GM23248 (cell line): ENCODE measurements around the gene ZNF212. TPM values are rescaled to one million over a fixed set of nuclear protein-coding genes. Genes with fewer than 3 reads are reported as not detected.

Experiments
- DNase-seq: peaks from one replicate; pipeline ENCODE4 v3.0.0-alpha.2; 2015
- H2AFZ ChIP-seq: fragments of 200-600 bp; sonication (generic); 2 replicates; pipeline ENCODE4 v1.6.1; 2016; ENCODE audit warnings: antibody characterized with exemption
- H3F3A ChIP-seq: fragments of 200-600 bp; sonication (generic); 2 replicates; pipeline ENCODE4 v1.6.1; 2016; ENCODE audit warnings: mild to moderate bottlenecking, antibody characterized with exemption, mixed run types; ENCODE audit not compliant: insufficient read depth
- H3K27ac ChIP-seq: fragments of 200-600 bp; sonication (generic); 2 replicates; pipeline ENCODE4 v1.5.1; 2016; ENCODE audit warnings: mild to moderate bottlenecking
- H3K27me3 ChIP-seq: fragments of 200-600 bp; sonication (generic); replicated peaks from 2 replicates; pipeline ENCODE4 v1.6.1; 2016; ENCODE audit warnings: mild to moderate bottlenecking; ENCODE audit not compliant: insufficient read depth
- H3K36me3 ChIP-seq: fragments of 200-600 bp; sonication (generic); 2 replicates; pipeline ENCODE4 v1.6.1; 2016; ENCODE audit warnings: low read depth, mild to moderate bottlenecking
- H3K4me1 ChIP-seq: fragments of 200-600 bp; sonication (generic); 2 replicates; pipeline ENCODE4 v1.6.1; 2016; ENCODE audit warnings: mild to moderate bottlenecking; ENCODE audit not compliant: insufficient read depth
- H3K4me2 ChIP-seq: fragments of 200-600 bp; sonication (generic); one replicate; pipeline ENCODE4 v1.6.1; 2016; ENCODE audit warnings: mild to moderate bottlenecking; ENCODE audit not compliant: unreplicated experiment
- H3K4me3 ChIP-seq: fragments of 200-600 bp; sonication (generic); 2 replicates; pipeline ENCODE4 v1.5.1; 2016; ENCODE audit warnings: mild to moderate bottlenecking
- H3K79me2 ChIP-seq: fragments of 200-600 bp; sonication (generic); 2 replicates; pipeline ENCODE4 v1.6.1; 2016; ENCODE audit warnings: mild to moderate bottlenecking; ENCODE audit not compliant: insufficient read depth
- H3K9ac ChIP-seq: fragments of 200-600 bp; sonication (generic); 2 replicates; pipeline ENCODE4 v1.6.1; 2016; ENCODE audit warnings: mild to moderate bottlenecking
- H3K9me2 ChIP-seq: fragments of 200-600 bp; sonication (generic); 2 replicates; pipeline ENCODE4 v1.6.1; 2016; ENCODE audit warnings: mixed run types, mild to moderate bottlenecking, moderate library complexity; ENCODE audit not compliant: insufficient read depth
- H3K9me3 ChIP-seq: fragments of 200-600 bp; sonication (generic); one replicate; pipeline ENCODE4 v1.6.1; 2017; ENCODE audit warnings: low read depth
- H4K20me1 ChIP-seq: fragments of 200-600 bp; sonication (generic); 2 replicates; pipeline ENCODE4 v1.6.0; 2016; ENCODE audit not compliant: insufficient read depth
- EZH2 ChIP-seq: fragments of 200-600 bp; sonication (generic); IDR thresholded peaks from 2 replicates; pipeline ENCODE4 v1.6.1; 2018; ENCODE audit warnings: antibody characterized with exemption, mild to moderate bottlenecking; ENCODE audit not compliant: insufficient read depth, poor library complexity, severe bottlenecking
- EZH2phosphoT487 ChIP-seq: fragments of 200-600 bp; sonication (generic); IDR thresholded peaks from 2 replicates; pipeline ENCODE4 v1.6.1; 2018; ENCODE audit warnings: antibody characterized with exemption, moderate library complexity, mild to moderate bottlenecking, low read depth; ENCODE audit not compliant: insufficient read depth
- WGBS, 2 experiments: methylation state at CpG; one replicate each; pipeline ENCODE4 v1.1.6; 2015 to 2017; ENCODE audit warnings: low lambda C conversion rate in 2 of 2, low coverage in 1 of 2; ENCODE audit errors: missing lambda C conversion rate in 2 of 2; 5-methylcytosine and 5-hydroxymethylcytosine counted together
- in situ Hi-C: fragments of 300-500 bp; cut with MboI; formaldehyde crosslinking; loops from 2 replicates; pipeline ENCODE4 v1.15.0; 2020
- polyA plus RNA-seq: library from polyadenylated mRNA; unstranded; fragments of >200 nt; fragmentation: Nextera tagmentation; extraction: Ambion mirVana; gene quantifications from 2 replicates; pipeline ENCODE4 v1.2.1, GENCODE V29; 2016
- total RNA-seq: library from RNA; depleted of rRNA; stranded (reverse); fragments of >200 nt; shearing (Covaris generic); gene quantifications from 2 replicates; pipeline ENCODE4 v1.2.3, GENCODE V29; 2014

Gene ZNF212
- total and polyA plus RNA-seq, 2 experiments from 2014 or later = 4.1 to 5.3 TPM

- H3K27me3 ChIP-seq = no peaks in the 10 kb centered on the region
- WGBS, 2 experiments = 86 to 97% methylated on average over 5 to 6 of the region's 6 CpGs
- no peak overlapping the region for H2AFZ ChIP-seq
- no peaks in the 10 kb centered on the region for H3K9me3 ChIP-seq
- in situ Hi-C loops = no loop called here
- no peak overlapping the region for H3K9ac ChIP-seq
- H3K27ac ChIP-seq = no peak overlapping the region
- DNase-seq = no peak
- H3K4me1 ChIP-seq = peaks cover 26% of the 10 kb centered on the region
- H3K79me2 ChIP-seq = peaks cover 33% of the 10 kb centered on the region
- no peaks in the 10 kb centered on the region for H3K9me2 ChIP-seq
- H3K4me2 ChIP-seq = no peak overlapping the region
- H3F3A ChIP-seq = peaks cover 20% of the 10 kb centered on the region
- H3K36me3 ChIP-seq = peaks cover 44% of the 10 kb centered on the region
- H3K4me3 ChIP-seq = no peak overlapping the region
- TF ChIP-seq EZH2 = no peak
- no peak for TF ChIP-seq EZH2phosphoT487
- H4K20me1 ChIP-seq = no peaks in the 10 kb centered on the region
Measured at GRCh38 chr7:149217570-149217969, 21.9 kb upstream of the ZNF212 start.

- peaks cover 33% of the 10 kb centered on the region for H3K36me3 ChIP-seq
- H4K20me1 ChIP-seq = no peaks in the 10 kb centered on the region
- no peaks in the 10 kb centered on the region for H3K9me2 ChIP-seq
- H3K27me3 ChIP-seq = no peaks in the 10 kb centered on the region
- TF ChIP-seq EZH2 (no peak), EZH2phosphoT487 (no peak)
- H3K4me2 ChIP-seq = no peak overlapping the region
- H3K27ac ChIP-seq = peak overlapping the region; percentile 33
- 61 to 63% methylated on average over 10 of the region's 10 CpGs for WGBS, 2 experiments
- peaks cover 20% of the 10 kb centered on the region for H3F3A ChIP-seq
- no peaks in the 10 kb centered on the region for H3K9me3 ChIP-seq
- in situ Hi-C loops = no loop called here
- no peak overlapping the region for H3K4me3 ChIP-seq
- peaks cover 26% of the 10 kb centered on the region for H3K4me1 ChIP-seq
- H2AFZ ChIP-seq = no peak overlapping the region
- H3K9ac ChIP-seq = no peak overlapping the region
- peak; percentile 61 for DNase-seq
- H3K79me2 ChIP-seq = peaks cover 33% of the 10 kb centered on the region
Measured at GRCh38 chr7:149218469-149219420, 20.7 kb upstream of the ZNF212 start.

GRCh38 chr7:149220534-149220933 lies 18.9 kb upstream of the ZNF212 start:
- no peak overlapping the region for H3K4me3 ChIP-seq
- H3K4me1 ChIP-seq = peaks cover 26% of the 10 kb centered on the region
- H3F3A ChIP-seq = peaks cover 20% of the 10 kb centered on the region
- peak overlapping the region; percentile 33 for H3K27ac ChIP-seq
- in situ Hi-C loops = no loop called here
- H3K27me3 ChIP-seq = no peaks in the 10 kb centered on the region
- TF ChIP-seq EZH2phosphoT487 (no peak), EZH2 (no peak)
- H2AFZ ChIP-seq = no peak overlapping the region
- H3K9ac ChIP-seq = no peak overlapping the region
- no peaks in the 10 kb centered on the region for H3K9me3 ChIP-seq
- no peaks in the 10 kb centered on the region for H4K20me1 ChIP-seq
- DNase-seq = peak; percentile 89
- 37 to 59% methylated on average over 6 of the region's 6 CpGs for WGBS, 2 experiments
- no peaks in the 10 kb centered on the region for H3K9me2 ChIP-seq
- no peak overlapping the region for H3K4me2 ChIP-seq
- H3K79me2 ChIP-seq = peaks cover 33% of the 10 kb centered on the region
- H3K36me3 ChIP-seq = peaks cover 20% of the 10 kb centered on the region; the same call in 1 of the 2 replicates

GRCh38 chr7:149223176-149223575 lies 16.3 kb upstream of the ZNF212 start:
- 89 to 92% methylated on average over 8 of the region's 8 CpGs for WGBS, 2 experiments

More at GRCh38 chr7:149223176-149223575, 16.3 kb upstream of the ZNF212 start:
- H3K4me3 ChIP-seq = no peak overlapping the region
- DNase-seq = no peak
- H3K4me1 ChIP-seq = peaks cover 29% of the 10 kb centered on the region
- peaks cover 4% of the 10 kb centered on the region; the same call in 1 of the 2 replicates for H3K36me3 ChIP-seq
- H3K9me3 ChIP-seq = no peaks in the 10 kb centered on the region
- no peak overlapping the region for H3K9ac ChIP-seq
- no peaks in the 10 kb centered on the region for H3K9me2 ChIP-seq
- H3K4me2 ChIP-seq = no peak overlapping the region
- no peak overlapping the region for H3K27ac ChIP-seq
- in situ Hi-C loops = no loop called here
- no peaks in the 10 kb centered on the region for H4K20me1 ChIP-seq
- H3F3A ChIP-seq = peaks cover 11% of the 10 kb centered on the region
- TF ChIP-seq EZH2 (no peak), EZH2phosphoT487 (no peak)
- peaks cover 15% of the 10 kb centered on the region for H3K79me2 ChIP-seq
- no peak overlapping the region for H2AFZ ChIP-seq
- H3K27me3 ChIP-seq = no peaks in the 10 kb centered on the region
